ENCODE results near the gene RPTOR. TPM values are rescaled to one million over a fixed set of nuclear protein-coding genes. Genes with fewer than 3 reads are reported as not detected.

RPTOR gene
- total RNA-seq, 4 donors from 2014 or later = 34.1 to 65.8 (median 43.6) TPM

- no peak for DNase-seq (ENCODE audit: extremely low spot score)
- WGBS = 72% methylated on average over 9 of the region's 21 CpGs
- no peaks in the 10 kb centered on the region for H3K9me3 ChIP-seq
- no peak overlapping the region for H3K4me3 ChIP-seq
- H3K27ac ChIP-seq (replicated peaks in 1 of 4) = peak overlapping the region; percentile 91 to 95 (median 95)
- intact Hi-C loops (cut with DNase I) = no loop called here
- H3K4me1 ChIP-seq = peaks cover 23 to 46% (median 41%) of the 10 kb centered on the region in 4 donors
- peaks cover 14 to 38% (median 29%) of the 10 kb centered on the region in 4 donors for H3K36me3 ChIP-seq
- H3K27me3 ChIP-seq = no peaks in the 10 kb centered on the region
- TF ChIP-seq CTCF (IDR thresholded peaks at IDR 0.05) = peak in 1 of 3 experiments; percentile 14
- TF ChIP-seq EP300 (IDR thresholded peaks at IDR 0.05) = no peak
- TF ChIP-seq POLR2AphosphoS5 (IDR thresholded peaks at IDR 0.05) = no peak
- TF ChIP-seq POLR2A (IDR thresholded peaks at IDR 0.05; ENCODE audit: low read depth) = no peak
Measured at GRCh38 chr17:80961541-80962330, 417.1 kb downstream of the RPTOR start.

- H3K27me3 ChIP-seq = no peaks in the 10 kb centered on the region
- DNase-seq (ENCODE audit: extremely low spot score) = no peak
- 91% methylated on average over 26 of the region's 41 CpGs for WGBS
- intact Hi-C loops (cut with DNase I) = no loop called here
- peaks cover 14 to 38% (median 29%) of the 10 kb centered on the region in 4 donors for H3K36me3 ChIP-seq
- H3K27ac ChIP-seq (replicated peaks in 1 of 4) = peak overlapping the region; percentile 91 to 95 (median 95)
- no peaks in the 10 kb centered on the region for H3K9me3 ChIP-seq
- TF ChIP-seq POLR2AphosphoS5 (IDR thresholded peaks at IDR 0.05) (no peak), CTCF (IDR thresholded peaks at IDR 0.05) (no peak), POLR2A (IDR thresholded peaks at IDR 0.05; ENCODE audit: low read depth) (no peak), EP300 (IDR thresholded peaks at IDR 0.05) (no peak)
- peaks cover 23 to 47% (median 46%) of the 10 kb centered on the region in 4 donors for H3K4me1 ChIP-seq
- no peak overlapping the region for H3K4me3 ChIP-seq
Measured at GRCh38 chr17:80962356-80963329, 418.0 kb downstream of the RPTOR start.

- intact Hi-C loops (cut with DNase I) = no loop called here
- no peaks in the 10 kb centered on the region for H3K9me3 ChIP-seq
- H3K27ac ChIP-seq (replicated peaks in 1 of 4) = peak overlapping the region in 1 of 4 donors; percentile 28
- no peak overlapping the region for H3K4me3 ChIP-seq
- no peak for DNase-seq (ENCODE audit: extremely low spot score)
- H3K27me3 ChIP-seq = no peaks in the 10 kb centered on the region
- peaks cover 14 to 38% (median 29%) of the 10 kb centered on the region in 4 donors for H3K36me3 ChIP-seq
- no peak for TF ChIP-seq POLR2AphosphoS5 (IDR thresholded peaks at IDR 0.05)
- TF ChIP-seq CTCF (IDR thresholded peaks at IDR 0.05) = no peak
- TF ChIP-seq POLR2A (IDR thresholded peaks at IDR 0.05; ENCODE audit: low read depth) = no peak
- no peak for TF ChIP-seq EP300 (IDR thresholded peaks at IDR 0.05)
- peaks cover 27 to 55% (median 53%) of the 10 kb centered on the region in 4 donors for H3K4me1 ChIP-seq
- 89% methylated on average over 24 of the region's 49 CpGs for WGBS
Measured at GRCh38 chr17:80963812-80964543, 419.3 kb downstream of the RPTOR start.

GRCh38 chr17:80964544-80964856, 419.9 kb downstream of the RPTOR start:
- TF ChIP-seq CTCF (IDR thresholded peaks at IDR 0.05) (no peak), EP300 (IDR thresholded peaks at IDR 0.05) (no peak), POLR2A (IDR thresholded peaks at IDR 0.05; ENCODE audit: low read depth) (no peak), POLR2AphosphoS5 (IDR thresholded peaks at IDR 0.05) (no peak)
- Histone ChIP-seq H3K27me3 (no peaks in the 10 kb centered on the region), H3K36me3 (peaks cover 14 to 38% (median 29%) of the 10 kb centered on the region in 4 donors), H3K9me3 (no peaks in the 10 kb centered on the region), H3K4me1 (peaks cover 27 to 55% (median 53%) of the 10 kb centered on the region in 4 donors), H3K4me3 (no peak overlapping the region), H3K27ac (replicated peaks in 1 of 4) (peak overlapping the region in 2 of 4 donors; percentile 18 to 28)
- 94% methylated on average over 9 of the region's 14 CpGs for WGBS
- DNase-seq (ENCODE audit: extremely low spot score) = no peak
- intact Hi-C loops (cut with DNase I) = no loop called here

Data from esophagus muscularis mucosa (tissue), 4 donors.